ENCODE measurements around the gene CORO6. TPM values are rescaled to one million over a fixed set of nuclear protein-coding genes. Genes with fewer than 3 reads are reported as not detected.

Gene CORO6
- total RNA-seq, 1 experiment from 2014 or later = 1.2 TPM

- DNase-seq (ENCODE audit: low spot score) = no peak
These were observed 45.1 kb downstream of the CORO6 start for GRCh38 chr17:29577385-29578211.

- no peak for DNase-seq (ENCODE audit: low spot score)
These were observed 45.7 kb downstream of the CORO6 start for GRCh38 chr17:29577001-29577370.

- DNase-seq (ENCODE audit: low spot score) = no peak
These were observed 46.3 kb downstream of the CORO6 start for GRCh38 chr17:29576214-29577000.

- DNase-seq (ENCODE audit: low spot score) = no peak
These were observed 47.0 kb downstream of the CORO6 start for GRCh38 chr17:29575511-29576213.

- no peak for DNase-seq (ENCODE audit: low spot score)
These were observed 47.8 kb downstream of the CORO6 start for GRCh38 chr17:29574732-29575510.

GRCh38 chr17:29573871-29574731 is 48.6 kb downstream of the CORO6 start:
- no peak for DNase-seq (ENCODE audit: low spot score)

- DNase-seq (ENCODE audit: low spot score) = no peak
These were observed 49.2 kb downstream of the CORO6 start for GRCh38 chr17:29573558-29573869.

GRCh38 chr17:29572691-29573557 is 49.8 kb downstream of the CORO6 start:
- no peak for DNase-seq (ENCODE audit: low spot score)

- DNase-seq (ENCODE audit: low spot score) = no peak
These were observed 50.6 kb downstream of the CORO6 start for GRCh38 chr17:29571883-29572681.

GRCh38 chr17:29571486-29571882 is 51.2 kb downstream of the CORO6 start:
- DNase-seq (ENCODE audit: low spot score) = no peak

GRCh38 chr17:29570521-29570920 is 52.2 kb downstream of the CORO6 start:
- no peak for DNase-seq (ENCODE audit: low spot score)

GRCh38 chr17:29569245-29569950 is 53.3 kb downstream of the CORO6 start:
- DNase-seq (ENCODE audit: low spot score) = no peak

GRCh38 chr17:29568331-29569244 is 54.1 kb downstream of the CORO6 start, which contains the start of gene TP53I13:
Gene TP53I13 (plus strand): TSS chr17:29568701. CDS start chr17:29568759, 58 bp downstream.
- DNase-seq (ENCODE audit: low spot score) = peak; percentile 68

GRCh38 chr17:29567554-29568330 is 55.0 kb downstream of the CORO6 start:
- peak; percentile 55 for DNase-seq (ENCODE audit: low spot score)

GRCh38 chr17:29567304-29567553 is 55.5 kb downstream of the CORO6 start:
- DNase-seq (ENCODE audit: low spot score) = no peak

GRCh38 chr17:29566473-29567303 is 56.0 kb downstream of the CORO6 start, which contains the start of gene ABHD15:
Gene ABHD15 (minus strand): TSS chr17:29567037. CDS start chr17:29566966, 71 bp downstream.
- peak; percentile 25 for DNase-seq (ENCODE audit: low spot score)
